ENCODE data around the gene AFF3. TPM values are rescaled to one million over a fixed set of nuclear protein-coding genes. Genes with fewer than 3 reads are reported as not detected.

Gene AFF3
- total and polyA plus RNA-seq, 2 of the 8 experiments (the other 6 are each of a cell fraction or from before 2014, with no cell fraction given) = 0.27 to 3.0 TPM

DNA sequence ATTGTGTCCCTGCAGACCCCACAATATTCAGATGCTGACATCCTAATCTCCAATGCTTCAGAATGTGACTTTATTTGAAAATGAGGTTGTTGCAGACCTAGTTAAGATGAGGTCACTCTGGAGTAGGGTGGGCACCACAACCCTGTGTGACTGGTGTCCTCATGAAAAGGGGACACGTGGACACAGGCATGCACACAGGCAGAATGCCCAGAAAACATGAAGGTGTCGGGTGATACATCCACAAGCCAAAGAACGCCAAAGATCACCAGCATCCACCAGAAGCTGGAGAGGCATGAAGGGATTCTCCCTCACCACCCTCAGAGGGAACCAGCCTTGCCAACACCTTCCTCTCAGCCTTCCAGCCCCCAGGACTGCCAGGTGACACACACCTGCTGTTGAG lies 69.3 kb downstream of the AFF3 start:
- Histone ChIP-seq H4K5ac (ENCODE audit: insufficient read length, low read depth, low read length) (no peak overlapping the region), H3K23ac (ENCODE audit: insufficient read length) (no peak overlapping the region), H3K18ac (ENCODE audit: extremely low read depth, low read length) (no peak overlapping the region), H4K20me1 (replicated peaks in 1 of 2; ENCODE audit: control insufficient read depth in 1 of 2, insufficient read depth in 2 of 2, low read length in 2 of 2) (no peaks in the 10 kb centered on the region), H3K9ac (replicated peaks in 1 of 4; ENCODE audit: extremely low read depth in 1 of 4, low read depth in 3 of 4, low read length in 3 of 4) (no peak overlapping the region), H2BK15ac (ENCODE audit: low read length) (no peak overlapping the region), H3K27me3 (replicated peaks in 1 of 4; ENCODE audit: control insufficient read depth in 3 of 4, extremely low read depth in 1 of 4, insufficient read depth in 3 of 4, low read length in 3 of 4) (peaks cover 0 to 2% (median 0%) of the 10 kb centered on the region in 4 experiments; a peak in 3 of 7 replicates), H3K14ac (ENCODE audit: insufficient read length) (no peak overlapping the region), H3K4me3 (ENCODE audit: extremely low read depth in 1 of 4, insufficient read depth in 2 of 4, low read depth in 3 of 4, low read length in 4 of 4) (no peak overlapping the region), H3K79me1 (ENCODE audit: low read depth, low read length) (no peaks in the 10 kb centered on the region), H3K23me2 (ENCODE audit: low read depth, low read length) (no peaks in the 10 kb centered on the region), H3K4ac (replicated peaks; ENCODE audit: insufficient read length, low read depth, low read length) (no peak overlapping the region), H3K27ac (ENCODE audit: low read depth, low read length) (no peak overlapping the region), H4K91ac (replicated peaks; ENCODE audit: insufficient read length, low read length) (no peak overlapping the region), H3K4me1 (replicated peaks in 1 of 4; ENCODE audit: control insufficient read depth in 3 of 4, insufficient read depth in 4 of 4, low read length in 3 of 4) (no peaks in the 10 kb centered on the region), H3K79me2 (ENCODE audit: control insufficient read depth in 1 of 2, insufficient read depth in 2 of 2, low read length in 2 of 2) (no peaks in the 10 kb centered on the region), H2BK120ac (replicated peaks; ENCODE audit: low read depth, low read length) (no peak overlapping the region), H2BK5ac (ENCODE audit: low read depth, low read length) (no peak overlapping the region), H2AFZ (ENCODE audit: low read length) (no peak overlapping the region), H4K8ac (ENCODE audit: extremely low read depth, insufficient read depth, low read length) (no peak overlapping the region), H3K36me3 (ENCODE audit: control insufficient read depth in 2 of 4, insufficient read depth in 4 of 4, low read length in 3 of 4) (no peaks in the 10 kb centered on the region), H3K56ac (replicated peaks; ENCODE audit: insufficient read length, low read depth, low read length) (no peak overlapping the region), H2AK5ac (ENCODE audit: low read depth, low read length) (no peak overlapping the region), H2BK12ac (ENCODE audit: low read depth, low read length) (no peak overlapping the region), H3K4me2 (ENCODE audit: insufficient read depth in 1 of 2, low read depth in 2 of 2, low read length in 2 of 2) (no peak overlapping the region), H3K9me3 (ENCODE audit: insufficient read depth in 2 of 2, low read depth in 1 of 2, low read length in 1 of 2) (no peaks in the 10 kb centered on the region), H2BK20ac (ENCODE audit: low read length) (no peak overlapping the region)
- 86% methylated on average over 3 of the region's 3 CpGs; no CpG with 5 or more reads in 1 of the 2 experiments for WGBS, 2 experiments (ENCODE audit: extremely low coverage in 1 of 2, insufficient coverage in 1 of 2, insufficient read length in 1 of 2, insufficient replicate concordance in 2 of 2, low coverage in 1 of 2, low lambda C conversion rate in 2 of 2, missing lambda C conversion rate in 1 of 2)
- ChIA-PET POLR2A (ENCODE audit: partially characterized antibody) (no interaction called here), CTCF (ENCODE audit: partially characterized antibody) (no interaction called here)
- DNase-seq (ENCODE audit: low read depth in 1 of 2, low spot score in 2 of 2) = no peak
- no peak for FAIRE-seq
- TF ChIP-seq MAX (IDR thresholded peaks at IDR 0.05) = no peak
